Measurements from ENCODE around the gene RALGPS1. TPM values are rescaled to one million over a fixed set of nuclear protein-coding genes. Genes with fewer than 3 reads are reported as not detected.
"Not testable (repeated sequence)": the region's sequence is repeated elsewhere in the genome, so short reads cannot be mapped to it uniquely, and the experiment has no call there.

RALGPS1 gene
- total RNA-seq, 1 donor from 2014 or later: 15.3 TPM

DNA sequence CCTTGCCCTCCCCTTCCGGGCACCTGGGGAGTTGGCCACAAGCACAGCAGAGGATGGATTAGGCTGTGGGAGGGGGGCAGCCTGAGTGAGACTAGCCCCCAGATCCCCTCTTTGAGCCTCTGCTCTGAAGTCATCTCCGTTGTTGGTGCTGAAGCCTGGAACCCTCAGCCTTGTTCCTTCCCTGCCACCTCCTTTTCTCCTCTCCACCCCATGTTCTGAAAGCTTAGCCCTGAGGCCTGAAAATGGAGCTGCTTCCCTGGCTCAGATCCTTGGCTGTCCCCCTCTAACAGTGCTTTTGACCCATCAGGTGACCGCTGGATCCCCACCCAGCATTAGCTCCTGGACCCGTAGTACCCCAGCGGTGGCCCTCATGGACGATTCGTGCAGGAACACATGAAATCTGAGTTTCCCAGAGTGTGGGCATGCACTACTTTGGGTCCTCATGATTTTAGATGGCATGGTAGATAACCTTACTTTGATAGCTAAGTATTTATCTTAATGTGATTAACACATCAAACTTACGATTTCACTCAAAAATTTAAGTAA, 229.4 kb downstream of the RALGPS1 start:
- DNase-seq (ENCODE audit: missing footprints) (no peak), ATAC-seq (no peak)
- intact Hi-C loops (cut with DNase I): no loop called here

DNA sequence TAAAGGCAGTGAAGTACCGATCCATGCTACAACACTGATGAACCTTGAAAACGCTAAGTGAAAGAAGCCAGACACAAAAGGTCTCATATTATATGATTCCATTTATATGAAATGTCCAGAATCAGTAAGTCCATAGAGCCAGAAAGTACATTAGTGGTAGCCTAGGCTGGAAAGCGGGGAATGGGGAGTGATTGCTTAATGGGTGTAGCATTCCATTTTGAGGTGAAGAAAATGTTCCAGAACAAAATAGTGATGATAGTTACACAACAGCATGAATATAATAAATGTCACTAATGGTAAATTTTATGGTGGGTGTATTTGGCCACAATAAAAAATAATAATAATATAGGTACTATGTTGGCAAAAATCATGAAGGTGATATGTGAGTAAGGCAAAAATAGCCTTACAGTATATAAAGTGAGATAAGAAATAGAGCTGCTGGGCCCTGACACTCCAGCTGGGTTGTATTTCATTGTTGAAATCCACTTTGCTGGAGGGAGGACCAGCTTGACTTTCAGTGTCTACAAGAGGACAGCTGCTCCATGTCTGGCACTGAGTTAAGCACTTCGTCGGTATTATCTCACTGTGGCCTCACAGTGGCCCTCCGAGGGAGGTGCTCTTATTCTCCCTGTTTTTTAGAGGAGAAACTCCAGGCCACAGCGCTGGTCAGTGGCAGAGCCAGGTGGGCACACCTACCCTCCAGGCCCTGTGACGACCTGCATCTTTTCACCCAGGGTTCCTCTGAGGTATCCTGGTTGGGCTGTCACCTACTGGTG, 230.3 kb downstream of the RALGPS1 start:
- intact Hi-C loops (cut with DNase I): no loop called here
- DNase-seq (ENCODE audit: missing footprints): peak; percentile 77

DNA sequence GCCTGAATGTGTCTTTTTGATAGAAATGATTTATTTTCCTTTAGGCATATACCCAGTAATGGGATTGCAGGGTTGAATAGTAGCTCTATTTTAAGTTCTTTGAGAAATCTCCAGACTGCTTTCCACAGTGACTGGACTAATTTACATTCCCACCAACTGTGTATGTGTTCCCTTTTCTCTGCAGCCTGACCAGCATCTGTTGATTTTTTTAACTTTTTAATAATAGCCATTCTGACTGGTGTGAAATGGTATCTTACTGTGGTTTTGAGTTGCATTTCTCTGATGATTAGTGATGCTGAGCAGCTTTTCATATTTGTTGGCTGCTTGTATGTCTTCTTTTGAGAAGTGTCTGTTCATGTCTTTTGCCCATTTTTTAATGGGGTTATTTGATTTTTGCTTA, 232.3 kb downstream of the RALGPS1 start:
- DNase-seq (ENCODE audit: missing footprints); intact Hi-C loops (cut with DNase I); ATAC-seq: not testable (repeated sequence)

More for the DNA sequence above, 230.3 kb downstream of the RALGPS1 start:
- peak; percentile 95 for ATAC-seq

DNA sequence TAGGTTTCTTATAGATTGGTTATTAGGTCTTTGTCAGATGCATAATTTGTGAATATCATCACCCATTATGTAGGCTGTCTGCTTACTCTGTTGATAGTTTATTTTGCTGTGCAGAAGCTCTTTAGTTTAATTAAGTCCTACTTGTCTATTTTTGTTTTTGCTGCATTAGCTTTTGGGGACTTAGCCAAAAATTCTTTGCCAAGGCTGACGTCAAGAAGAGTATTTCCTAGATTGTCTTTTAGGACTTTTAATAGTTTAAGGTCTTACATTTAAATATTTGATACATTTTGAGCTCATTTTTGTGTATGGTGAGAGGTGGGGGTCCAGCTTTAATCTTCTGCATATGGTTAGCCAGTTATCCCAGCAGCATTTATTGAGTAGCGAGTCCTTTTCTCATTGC, 232.7 kb downstream of the RALGPS1 start:
- ATAC-seq (no peak), DNase-seq (ENCODE audit: missing footprints) (no peak)
- intact Hi-C loops (cut with DNase I): no loop called here

DNA sequence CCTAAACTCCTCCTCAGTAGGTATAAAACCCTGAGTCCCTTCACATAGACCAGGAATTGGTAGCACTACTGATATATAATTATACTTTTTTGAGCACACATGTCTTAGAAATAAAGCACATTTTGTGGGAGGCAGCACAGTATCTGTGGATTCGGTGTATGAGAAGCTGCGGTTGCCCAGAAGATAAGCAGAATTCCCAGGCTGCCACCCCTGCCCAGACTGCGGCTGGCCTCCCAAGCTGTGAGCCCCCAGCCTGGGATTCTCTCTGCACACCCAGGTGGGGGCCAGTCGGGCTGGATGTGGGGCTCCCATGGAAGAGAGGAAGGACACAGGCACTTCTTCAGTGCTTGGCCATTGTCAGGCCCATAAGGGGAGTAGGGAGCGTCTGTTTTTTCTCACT, 233.4 kb downstream of the RALGPS1 start:
- DNase-seq (ENCODE audit: missing footprints) (no peak), ATAC-seq (no peak)
- intact Hi-C loops (cut with DNase I): no loop called here

DNA sequence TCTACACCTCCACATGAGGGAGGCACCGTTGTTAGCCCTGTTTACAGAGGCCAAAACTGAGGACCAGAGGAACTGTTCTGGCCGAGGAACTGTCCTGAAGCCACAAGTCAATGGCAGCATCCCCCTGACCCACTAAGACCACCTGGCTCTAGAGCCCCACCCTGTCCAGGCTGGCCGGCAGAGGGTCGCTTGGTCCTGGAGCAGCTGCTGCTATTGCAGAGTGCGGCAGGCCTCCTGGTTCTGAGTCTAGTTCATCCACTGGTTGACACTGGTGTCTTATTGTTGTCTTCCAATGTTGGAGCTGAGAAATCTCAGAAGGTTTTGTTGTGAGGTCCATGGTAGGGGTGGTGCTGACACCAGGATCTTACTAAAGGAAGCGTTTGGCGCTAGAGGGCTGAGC, 234.4 kb downstream of the RALGPS1 start:
- no peak for ATAC-seq
- intact Hi-C loops (cut with DNase I): no loop called here
- DNase-seq (ENCODE audit: missing footprints): no peak

DNA sequence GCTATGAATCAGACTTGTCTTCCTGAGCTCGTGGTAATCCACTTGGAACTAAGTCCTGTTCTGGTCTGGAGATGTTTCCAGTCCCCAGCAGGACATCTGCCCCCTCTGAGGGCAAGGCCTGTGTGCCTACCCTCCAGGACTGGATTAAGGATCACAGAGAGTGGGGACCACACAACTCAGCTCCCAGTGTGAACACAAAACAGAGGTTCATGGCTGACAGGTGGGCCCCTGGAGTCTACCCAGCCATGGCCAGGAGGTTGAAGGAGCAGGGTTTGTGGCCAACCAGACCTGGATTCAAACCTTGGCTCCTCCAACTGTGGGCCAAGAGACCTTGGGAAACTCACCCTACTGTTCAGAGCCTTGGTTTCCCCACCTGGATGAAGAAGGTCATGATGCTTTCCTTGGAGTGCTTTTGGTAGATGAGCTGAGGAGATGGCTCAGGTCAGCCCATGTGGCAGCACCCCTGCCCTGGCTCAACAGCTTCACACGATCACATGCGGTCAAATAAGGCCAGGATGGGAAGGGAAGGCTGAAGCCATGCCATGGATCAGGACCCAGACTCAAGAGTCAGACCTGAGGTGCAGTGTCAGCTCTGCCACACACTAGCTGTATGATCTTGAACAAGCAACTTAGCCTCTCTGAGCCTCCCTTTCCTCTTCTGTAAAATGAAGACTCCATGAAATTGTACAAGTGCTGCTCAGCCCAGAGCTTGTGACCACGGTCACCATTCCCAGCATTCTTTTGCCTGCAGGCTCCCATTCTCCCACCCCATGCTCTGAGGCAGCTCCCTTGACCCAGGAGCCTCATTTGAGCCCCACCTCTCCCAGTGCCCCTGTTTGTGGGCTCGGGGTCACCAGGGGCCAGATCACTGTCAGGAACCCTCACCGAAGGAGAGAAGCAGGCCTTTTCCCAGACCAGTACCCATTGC, 235.1 kb downstream of the RALGPS1 start:
- no peak for ATAC-seq
- intact Hi-C loops (cut with DNase I): no loop called here

DNA sequence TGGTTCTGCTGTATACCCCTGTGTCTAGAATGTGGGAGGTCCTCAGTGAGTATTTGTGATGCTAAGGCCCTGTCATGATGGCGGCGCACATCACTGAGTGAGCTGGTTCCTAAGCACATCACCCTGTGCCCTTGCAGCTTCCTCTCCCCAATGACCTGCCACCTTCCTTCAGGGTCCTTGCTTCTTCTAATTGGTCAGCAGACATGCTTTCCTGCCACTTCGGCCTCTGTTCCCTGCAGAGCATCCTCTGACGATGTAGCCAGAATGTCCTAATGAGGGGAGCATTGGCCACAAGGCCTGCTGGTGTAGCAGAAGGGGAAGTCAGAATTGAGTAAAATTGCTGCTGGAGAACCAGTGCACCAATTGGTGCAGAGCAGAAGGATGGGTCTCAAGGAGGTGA, 238.9 kb downstream of the RALGPS1 start:
- no peak for ATAC-seq
- intact Hi-C loops (cut with DNase I): no loop called here
- no peak for DNase-seq (ENCODE audit: missing footprints)

More for the DNA sequence above, 235.1 kb downstream of the RALGPS1 start:
- DNase-seq (ENCODE audit: missing footprints): no peak

DNA sequence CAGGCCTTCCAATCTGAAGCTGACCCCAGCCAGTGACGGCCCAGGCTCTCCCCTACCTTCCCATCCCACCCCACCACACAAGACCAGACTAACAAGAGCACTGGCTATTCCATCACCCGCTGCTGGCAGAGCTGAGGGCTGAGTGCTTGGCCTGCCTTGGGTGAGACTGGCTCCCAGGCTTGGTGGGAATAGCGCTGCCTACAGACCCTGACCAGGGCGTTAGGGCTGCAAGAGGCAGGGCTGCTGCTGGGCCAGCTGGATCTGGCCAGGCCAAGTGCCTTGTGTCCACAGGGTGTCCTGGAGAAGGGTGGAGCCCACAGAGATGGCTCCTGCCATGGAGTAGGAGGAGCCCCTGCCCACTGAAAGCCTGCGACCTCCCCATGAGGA, 239.4 kb downstream of the RALGPS1 start:
- peak; percentile 2 for ATAC-seq
- intact Hi-C loops (cut with DNase I): no loop called here
- DNase-seq (ENCODE audit: missing footprints): no peak

DNA sequence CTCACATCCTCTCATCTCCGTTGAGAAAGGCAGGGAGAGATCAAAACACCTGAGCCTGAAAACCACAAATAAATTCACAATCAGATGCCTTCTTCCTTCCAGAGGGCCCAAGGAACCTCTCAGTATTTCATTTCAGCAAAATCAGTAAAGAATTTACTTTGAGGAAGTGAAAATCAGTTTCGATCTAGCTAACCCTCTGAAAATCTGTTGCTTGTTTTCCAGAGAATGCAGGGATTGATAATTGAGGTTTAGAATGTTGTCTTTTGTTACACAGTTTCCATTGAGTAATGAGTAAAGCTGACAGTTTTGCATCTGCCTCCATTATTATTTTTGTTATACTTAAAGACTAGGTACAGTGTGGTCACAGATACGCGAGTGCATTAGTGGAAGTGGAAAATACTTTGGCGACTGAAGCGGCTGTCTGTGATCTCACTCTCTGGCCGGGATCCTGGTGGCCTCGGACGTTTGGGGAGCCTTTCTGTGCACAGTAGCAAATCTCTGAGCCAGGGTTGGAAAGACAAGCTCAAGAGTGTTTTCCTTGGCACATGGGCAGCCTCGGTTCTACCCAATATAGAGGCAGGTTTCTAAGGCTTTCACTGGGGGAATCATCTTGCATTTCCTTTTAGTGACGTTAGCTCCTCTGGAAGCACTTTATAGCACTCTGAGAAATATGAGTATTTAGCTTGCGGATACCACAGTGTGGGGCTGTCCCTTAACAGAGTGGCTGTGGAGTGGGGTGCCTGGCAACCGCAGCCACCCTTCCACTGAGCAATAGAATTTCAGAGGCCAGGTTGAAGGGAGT, 240.0 kb downstream of the RALGPS1 start:
- peak; percentile 76 for DNase-seq (ENCODE audit: missing footprints)

DNA sequence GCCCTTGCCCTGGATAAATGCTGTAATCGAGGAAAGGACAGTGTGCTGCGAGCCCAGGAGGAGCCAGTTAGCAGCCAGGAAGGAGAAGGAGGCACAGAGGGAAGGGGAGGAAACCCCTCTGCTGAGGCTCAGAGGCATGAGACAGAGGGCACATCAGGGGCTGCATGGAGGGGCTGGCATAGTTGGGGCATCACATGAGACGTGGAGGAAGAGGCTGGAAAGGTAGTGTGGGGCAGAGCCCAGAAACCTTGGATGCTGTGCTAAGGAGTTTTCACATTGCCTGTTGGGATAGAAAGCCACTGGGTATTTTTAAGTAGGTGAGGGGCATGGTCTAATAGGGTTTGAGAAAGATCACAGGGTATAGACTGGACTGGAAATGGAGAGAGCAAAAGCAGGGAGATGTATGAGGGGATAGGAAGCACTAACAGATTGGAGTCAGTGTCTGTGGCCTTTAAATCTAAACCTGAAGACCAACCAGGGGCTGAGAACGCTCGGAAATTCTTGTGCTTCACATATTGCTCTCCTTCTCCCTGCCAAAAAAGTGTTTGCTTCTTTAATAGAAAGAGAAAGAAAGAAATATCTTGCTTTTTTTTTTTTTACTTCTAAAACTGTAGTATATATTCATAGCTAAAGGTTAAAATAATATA, 240.9 kb downstream of the RALGPS1 start:
- intact Hi-C loops (cut with DNase I): no loop called here
- ATAC-seq (no peak), DNase-seq (ENCODE audit: missing footprints) (no peak)

More for the DNA sequence above, 240.0 kb downstream of the RALGPS1 start:
- peak; percentile 96 for ATAC-seq
- intact Hi-C loops (cut with DNase I): no loop called here

DNA sequence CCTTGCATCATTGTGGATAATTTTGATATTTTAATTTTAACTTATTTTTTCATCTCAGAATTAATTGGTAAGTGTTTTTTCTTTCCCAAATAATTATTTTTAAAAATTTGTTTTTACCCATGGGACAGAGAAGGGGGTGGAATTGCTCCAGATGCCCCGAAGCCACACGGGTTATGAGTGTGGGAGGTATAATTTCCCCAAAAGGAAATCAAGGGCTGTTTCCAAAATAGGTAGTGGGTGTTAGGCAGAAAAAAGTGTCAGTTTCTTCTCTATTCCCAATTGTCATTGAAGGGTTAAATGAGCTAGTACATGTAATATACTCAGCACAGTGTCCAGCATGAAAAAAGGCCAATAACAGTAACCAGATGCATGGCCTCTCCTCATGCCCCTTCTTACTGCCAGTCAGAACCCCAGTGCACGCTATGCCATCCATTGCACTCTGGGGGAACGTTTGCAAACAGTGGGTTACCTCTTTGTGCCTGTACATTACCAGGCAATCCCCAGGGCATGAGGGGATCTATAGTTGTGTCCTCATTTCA, 244.3 kb downstream of the RALGPS1 start:
- no peak for ATAC-seq
- DNase-seq (ENCODE audit: missing footprints): no peak
- intact Hi-C loops (cut with DNase I): no loop called here

DNA sequence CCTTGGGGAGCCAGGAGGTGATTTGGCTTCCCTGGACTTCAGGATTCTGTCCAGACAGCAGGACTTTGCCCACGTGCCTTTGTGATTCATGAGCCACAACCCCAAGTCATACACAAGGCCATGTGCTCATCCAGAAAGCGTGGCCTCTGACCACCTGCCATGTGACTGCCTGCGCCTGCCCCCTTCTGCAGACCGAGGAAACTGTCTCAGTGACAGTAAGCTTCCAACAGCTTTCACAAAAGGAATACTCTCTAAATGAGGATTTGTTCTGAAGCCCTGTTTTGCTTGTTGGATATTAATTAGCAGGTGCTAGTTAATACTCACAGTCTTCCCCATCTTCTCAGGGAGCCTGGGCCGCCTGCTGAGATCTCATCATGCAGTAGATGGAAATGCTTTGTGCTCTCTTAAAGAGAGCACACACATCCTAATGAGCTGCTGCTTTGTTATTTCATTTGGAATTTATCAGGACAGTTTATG, 244.8 kb downstream of the RALGPS1 start:
- DNase-seq (ENCODE audit: missing footprints): no peak
- intact Hi-C loops (cut with DNase I): no loop called here
- no peak for ATAC-seq

DNA sequence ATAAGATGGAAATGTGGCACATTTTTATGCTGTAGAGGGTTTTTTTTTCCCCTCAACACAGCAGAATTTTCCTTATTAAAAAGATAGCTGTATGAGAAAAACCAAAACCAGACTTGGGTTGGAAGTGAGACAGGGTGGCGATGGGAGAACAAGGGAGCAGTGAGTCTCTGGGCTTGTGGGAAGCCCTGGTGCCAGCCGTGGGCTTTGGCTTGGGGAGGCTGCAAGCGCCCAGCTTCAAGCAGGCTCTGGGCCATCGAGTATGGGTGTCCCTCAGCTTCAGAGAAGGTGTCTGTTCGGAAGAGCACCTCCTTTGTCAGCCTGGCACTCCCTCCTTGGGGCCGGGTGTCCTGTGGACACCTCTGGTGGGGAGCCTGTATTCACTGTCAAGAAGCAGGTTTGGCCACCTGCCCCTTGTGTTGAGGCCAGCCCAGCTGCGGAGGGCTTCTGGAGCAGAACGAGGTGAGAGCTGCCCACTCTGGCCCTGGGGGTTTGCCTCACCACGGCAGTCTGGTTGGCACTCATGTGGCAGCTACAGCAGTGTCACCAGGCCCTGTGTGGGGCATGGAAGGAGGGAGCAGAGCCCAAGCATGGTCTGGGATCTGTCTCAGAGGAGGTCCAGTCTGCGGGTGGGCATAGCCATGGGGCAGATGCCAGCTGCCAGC, 245.5 kb downstream of the RALGPS1 start:
- DNase-seq (ENCODE audit: missing footprints) (no peak), ATAC-seq (no peak)
- intact Hi-C loops (cut with DNase I): no loop called here

DNA sequence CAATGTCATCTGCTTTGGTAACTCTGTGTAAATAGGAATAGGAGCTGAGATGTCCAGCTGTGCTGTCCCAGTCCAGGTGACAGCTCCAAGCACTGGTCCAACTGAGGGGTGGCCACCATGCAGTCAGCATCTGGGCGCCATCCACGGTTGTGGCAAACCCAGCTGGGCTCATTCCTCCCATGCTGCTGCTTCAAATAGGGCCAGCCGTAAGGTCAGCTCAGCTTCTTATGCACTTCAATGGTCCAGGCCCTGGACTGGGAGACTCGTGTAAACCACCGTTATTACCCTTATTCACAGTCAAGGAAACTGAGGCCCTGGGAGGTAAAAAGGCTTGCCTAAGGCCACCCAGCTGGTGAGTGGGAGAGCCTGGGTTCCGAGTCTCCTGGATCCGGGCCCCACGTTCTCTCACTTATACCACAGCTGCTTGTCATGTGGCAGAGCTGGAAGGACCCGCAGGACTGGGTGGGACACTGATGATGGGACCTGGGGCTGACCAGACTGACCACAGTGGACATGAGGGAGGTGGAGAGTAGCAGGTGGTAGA, 246.6 kb downstream of the RALGPS1 start:
- ATAC-seq: no peak
- intact Hi-C loops (cut with DNase I): no loop called here
- DNase-seq (ENCODE audit: missing footprints): no peak

DNA sequence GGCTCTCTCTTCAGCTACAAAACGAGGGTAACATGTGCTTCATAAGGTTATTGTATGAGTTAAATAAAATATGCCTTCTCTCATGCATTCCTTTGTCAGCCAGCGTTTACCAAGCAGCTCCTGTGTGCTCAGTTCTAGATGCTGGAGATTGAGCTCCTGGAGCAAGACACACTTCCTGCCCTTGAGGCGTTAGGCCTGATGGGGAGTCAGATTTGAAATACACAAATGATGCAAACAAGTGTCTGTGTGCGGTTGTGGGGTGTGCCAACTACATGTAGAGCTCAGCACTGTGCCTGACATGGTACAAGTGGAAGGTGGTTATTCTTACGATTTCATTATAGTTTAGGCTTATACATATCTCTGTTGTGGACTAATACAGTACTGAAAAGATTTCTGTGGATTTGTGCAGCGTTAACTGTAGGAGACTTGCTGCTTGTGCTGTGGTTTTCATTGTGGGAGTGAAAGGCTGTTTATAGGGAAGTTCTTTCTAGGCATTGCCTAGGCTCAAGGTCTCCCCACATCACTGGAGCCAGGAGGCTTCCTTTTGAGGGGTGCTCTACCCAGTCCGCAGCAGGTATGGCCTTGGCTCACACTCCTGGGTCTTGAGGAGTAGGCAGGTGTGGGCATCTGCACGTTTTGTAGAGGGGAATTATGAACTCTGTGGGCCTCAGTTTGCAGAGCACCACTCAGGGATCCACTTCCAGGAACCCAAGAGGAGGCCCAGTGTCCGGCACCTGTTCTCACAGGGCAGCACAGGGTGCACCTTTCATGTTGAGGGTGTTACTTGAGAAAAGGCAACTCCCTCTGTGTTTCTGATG, 247.7 kb downstream of the RALGPS1 start:
- ATAC-seq: no peak
- DNase-seq (ENCODE audit: missing footprints): no peak
- intact Hi-C loops (cut with DNase I): no loop called here
